ENCODE measurements around the gene DGKB.

GRCh38 chr7:14752301-14752700, 150.2 kb downstream of the DGKB start:
- TF ChIP-seq, protein P1, sequence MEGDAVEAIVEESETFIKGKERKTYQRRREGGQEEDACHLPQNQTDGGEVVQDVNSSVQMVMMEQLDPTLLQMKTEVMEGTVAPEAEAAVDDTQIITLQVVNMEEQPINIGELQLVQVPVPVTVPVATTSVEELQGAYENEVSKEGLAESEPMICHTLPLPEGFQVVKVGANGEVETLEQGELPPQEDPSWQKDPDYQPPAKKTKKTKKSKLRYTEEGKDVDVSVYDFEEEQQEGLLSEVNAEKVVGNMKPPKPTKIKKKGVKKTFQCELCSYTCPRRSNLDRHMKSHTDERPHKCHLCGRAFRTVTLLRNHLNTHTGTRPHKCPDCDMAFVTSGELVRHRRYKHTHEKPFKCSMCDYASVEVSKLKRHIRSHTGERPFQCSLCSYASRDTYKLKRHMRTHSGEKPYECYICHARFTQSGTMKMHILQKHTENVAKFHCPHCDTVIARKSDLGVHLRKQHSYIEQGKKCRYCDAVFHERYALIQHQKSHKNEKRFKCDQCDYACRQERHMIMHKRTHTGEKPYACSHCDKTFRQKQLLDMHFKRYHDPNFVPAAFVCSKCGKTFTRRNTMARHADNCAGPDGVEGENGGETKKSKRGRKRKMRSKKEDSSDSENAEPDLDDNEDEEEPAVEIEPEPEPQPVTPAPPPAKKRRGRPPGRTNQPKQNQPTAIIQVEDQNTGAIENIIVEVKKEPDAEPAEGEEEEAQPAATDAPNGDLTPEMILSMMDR (IDR thresholded peaks at IDR 0.05): no peak
- TF ChIP-seq POLR2A (IDR thresholded peaks at IDR 0.05): no peak

Measured in adrenal gland (tissue), 5 donors.